A673 (cell line): ENCODE measurements around the gene ADAMTSL1.

ENCODE experiments used
- CTCF ChIP-seq: fragments of 300-800, 200-600 bp; sonication (generic); conservative IDR thresholded peaks from 2 replicates; pipeline ENCODE4 v1.5.1; 2017; ENCODE audit warnings: low read depth, mild to moderate bottlenecking, antibody characterized with exemption, low read length, moderate library complexity, mixed read lengths
- EZH2 ChIP-seq: fragments of 200-600 bp; sonication (generic); IDR thresholded peaks from 2 replicates; pipeline ENCODE4 v1.6.1; 2017; ENCODE audit warnings: borderline replicate concordance, low read depth, mild to moderate bottlenecking, mixed read lengths, antibody characterized with exemption, low read length; ENCODE audit not compliant: poor library complexity, severe bottlenecking

DNA sequence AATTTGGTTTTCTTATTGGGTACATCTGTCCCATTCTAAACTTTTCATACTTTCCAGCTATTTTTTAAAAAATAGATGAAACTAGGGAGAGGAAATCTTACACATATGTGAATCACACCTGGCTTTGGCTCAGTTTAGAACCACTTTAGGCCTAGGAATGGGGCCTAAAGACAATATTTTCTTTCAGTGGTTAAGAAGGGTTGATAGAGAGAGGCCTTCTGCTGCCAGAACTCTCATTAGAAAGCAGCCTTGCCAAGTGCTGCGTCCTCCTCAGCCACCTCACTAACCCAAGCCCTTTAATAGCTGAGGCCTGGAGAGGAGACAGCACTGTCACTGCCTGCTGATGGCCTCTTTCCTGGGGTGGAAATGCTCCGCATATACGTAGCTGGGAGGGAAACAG lies 391.6 kb downstream of the ADAMTSL1 start:
- TF ChIP-seq CTCF: no peak
- no peak for TF ChIP-seq EZH2
